ENCODE results near the gene ZC3HAV1L. TPM values are rescaled to one million over a fixed set of nuclear protein-coding genes. Genes with fewer than 3 reads are reported as not detected.
A peak's percentile ranks its signal among the peaks of the same experiment; 100 is the strongest.
"Not testable (repeated sequence)": the region's sequence is repeated elsewhere in the genome, so short reads cannot be mapped to it uniquely, and the experiment has no call there.

ZC3HAV1L gene
- total and polyA plus RNA-seq, 2 experiments from 2014 or later = 2.0 to 11.3 TPM

- Mint-ChIP-seq H3K27ac (no peak overlapping the region), H3K4me1 (no peaks in the 10 kb centered on the region; the same call in 2 of the 3 replicates), H3K4me3 (no peak overlapping the region), H3K27me3 (ENCODE audit: insufficient read depth, low read depth, poor library complexity) (peaks cover 6% of the 10 kb centered on the region), H3K9me3 (no peaks in the 10 kb centered on the region), H3K36me3 (ENCODE audit: low read depth) (peaks cover 36% of the 10 kb centered on the region)
- ATAC-seq (no peak), DNase-seq (ENCODE audit: low spot score) (no peak)
- Histone ChIP-seq H3K79me2 (replicated peaks; ENCODE audit: insufficient read depth) (no peaks in the 10 kb centered on the region), H3K36me3 (ENCODE audit: insufficient read depth) (peaks cover 18% of the 10 kb centered on the region), H3K4me3 (no peak overlapping the region), H2AFZ (no peak overlapping the region), H3K4me2 (no peak overlapping the region), H4K20me1 (replicated peaks; ENCODE audit: insufficient read depth) (no peaks in the 10 kb centered on the region), H3F3A (replicated peaks; ENCODE audit: low read depth) (no peaks in the 10 kb centered on the region), H3K27ac (ENCODE audit: low read depth) (no peak overlapping the region), H3K27me3 (ENCODE audit: insufficient read depth) (no peaks in the 10 kb centered on the region), H3K9me2 (ENCODE audit: insufficient read depth) (no peaks in the 10 kb centered on the region), H3K4me1 (ENCODE audit: insufficient read depth) (no peaks in the 10 kb centered on the region)
- TF ChIP-seq POLR2AphosphoS5 (IDR thresholded peaks at IDR 0.05; ENCODE audit: low read depth) (no peak), CREB1 (CRISPR knock-in tag; IDR thresholded peaks at IDR 0.05; ENCODE audit: low read depth) (no peak), ZNF114 (CRISPR knock-in tag; IDR thresholded peaks at IDR 0.05) (no peak)
These were observed 9.3 kb downstream of the ZC3HAV1L start for GRCh38 chr7:139026551-139026950.

DNA sequence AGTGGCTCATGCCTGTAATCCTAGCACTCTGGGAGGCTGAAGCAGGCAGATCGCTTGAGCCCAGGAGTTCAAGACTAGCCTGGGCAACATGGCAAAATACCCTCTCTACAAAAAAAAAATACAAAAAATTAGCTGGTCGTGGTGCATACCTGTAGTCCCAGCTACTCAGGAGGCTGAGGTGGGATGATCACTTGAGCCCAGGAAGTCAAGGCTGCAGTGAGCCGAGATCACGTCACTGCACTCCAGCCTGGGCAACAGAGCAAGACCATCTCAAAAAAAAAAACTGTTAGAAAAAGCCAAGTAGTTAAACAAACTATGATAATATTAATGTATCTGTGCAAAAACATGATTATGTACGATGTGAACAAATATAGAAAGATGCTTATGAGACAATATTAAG lies 10.0 kb downstream of the ZC3HAV1L start:
- not testable (repeated sequence) for H3K27me3 Mint-ChIP-seq (ENCODE audit: insufficient read depth, low read depth, poor library complexity); H3K4me1 Mint-ChIP-seq; ATAC-seq; H3K9me3 Mint-ChIP-seq; H3K4me2 ChIP-seq; H3K79me2 ChIP-seq (replicated peaks; ENCODE audit: insufficient read depth); DNase-seq (ENCODE audit: low spot score); H3K27ac ChIP-seq (ENCODE audit: low read depth); H2AFZ ChIP-seq; H3K27ac Mint-ChIP-seq; H3K4me3 Mint-ChIP-seq; H3F3A ChIP-seq (replicated peaks; ENCODE audit: low read depth); H3K9me2 ChIP-seq (ENCODE audit: insufficient read depth); H3K4me1 ChIP-seq (ENCODE audit: insufficient read depth); H4K20me1 ChIP-seq (replicated peaks; ENCODE audit: insufficient read depth); H3K27me3 ChIP-seq (ENCODE audit: insufficient read depth); H3K4me3 ChIP-seq
- peaks cover 32% of the 10 kb centered on the region for H3K36me3 Mint-ChIP-seq (ENCODE audit: low read depth)
- H3K36me3 ChIP-seq (ENCODE audit: insufficient read depth) = peaks cover 18% of the 10 kb centered on the region

DNA sequence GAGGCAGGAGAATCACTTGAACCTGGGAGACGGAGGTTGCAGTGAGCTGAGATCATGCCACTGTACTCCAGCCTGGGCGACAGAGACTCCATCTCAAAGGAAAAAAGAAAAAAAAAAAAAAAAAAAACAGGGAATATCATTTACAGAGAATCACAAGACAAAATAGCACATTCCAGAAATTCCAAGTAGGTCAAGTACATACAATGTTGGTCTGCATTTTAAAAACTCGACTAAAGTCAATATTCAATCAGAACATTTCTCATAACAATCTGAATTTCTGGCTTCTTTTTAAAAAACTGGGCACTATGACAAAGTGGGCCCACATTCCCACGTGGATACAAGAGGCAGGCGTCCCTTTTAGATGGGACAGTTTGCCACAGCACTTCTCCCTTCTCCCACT lies 12.8 kb downstream of the ZC3HAV1L start:
- H3K4me3 Mint-ChIP-seq = no peak overlapping the region
- H3K27me3 ChIP-seq (ENCODE audit: insufficient read depth) = no peaks in the 10 kb centered on the region
- ATAC-seq (no peak), DNase-seq (ENCODE audit: low spot score) (no peak)
- no peaks in the 10 kb centered on the region for H3K79me2 ChIP-seq (replicated peaks; ENCODE audit: insufficient read depth)
- TF ChIP-seq JUNB (IDR thresholded peaks at IDR 0.05; ENCODE audit: unreplicated experiment) (no peak), REST (IDR thresholded peaks at IDR 0.05; ENCODE audit: unreplicated experiment) (no peak), ZNF331 (CRISPR knock-in tag; IDR thresholded peaks at IDR 0.05; ENCODE audit: low read depth) (no peak), EZH2phosphoT487 (IDR thresholded peaks at IDR 0.05; ENCODE audit: unreplicated experiment) (no peak), STAT1 (IDR thresholded peaks at IDR 0.05; ENCODE audit: unreplicated experiment) (no peak)
- no peaks in the 10 kb centered on the region for H3K9me3 Mint-ChIP-seq
- peaks cover 20% of the 10 kb centered on the region; the same call in 2 of the 3 replicates for H3K36me3 Mint-ChIP-seq (ENCODE audit: low read depth)
- peaks cover 18% of the 10 kb centered on the region; the same call in 1 of the 2 replicates for H3K36me3 ChIP-seq (ENCODE audit: insufficient read depth)
- H3K4me2 ChIP-seq = no peak overlapping the region
- H3F3A ChIP-seq (replicated peaks; ENCODE audit: low read depth) = 0 out of 2 replicates have a peak, but pooled peaks cover 5% of the 10 kb centered on the region
- H3K27me3 Mint-ChIP-seq (ENCODE audit: insufficient read depth, low read depth, poor library complexity) = peaks cover 12% of the 10 kb centered on the region
- no peak overlapping the region for H3K4me3 ChIP-seq
- peak overlapping the region; percentile 42; the same call in 1 of the 2 replicates for H3K27ac ChIP-seq (ENCODE audit: low read depth)
- H3K4me1 Mint-ChIP-seq = peaks cover 7% of the 10 kb centered on the region; the same call in 2 of the 3 replicates
- no peaks in the 10 kb centered on the region; the same call in 1 of the 2 replicates for H3K4me1 ChIP-seq (ENCODE audit: insufficient read depth)
- no peaks in the 10 kb centered on the region for H4K20me1 ChIP-seq (replicated peaks; ENCODE audit: insufficient read depth)
- H3K27ac Mint-ChIP-seq = no peak overlapping the region
- no peaks in the 10 kb centered on the region for H3K9me2 ChIP-seq (ENCODE audit: insufficient read depth)
- no peak overlapping the region for H2AFZ ChIP-seq

Data from GM23338 (cell line).